A204.1 (cell line): ENCODE data around the gene SCN5A.

Experiments used
- FAIRE-seq: peaks from 2 replicates; lab custom pipeline; 2012; peaks lifted over from hg19 to GRCh38; lab: Jason Lieb, UNC

The SCN5A gene

DNA sequence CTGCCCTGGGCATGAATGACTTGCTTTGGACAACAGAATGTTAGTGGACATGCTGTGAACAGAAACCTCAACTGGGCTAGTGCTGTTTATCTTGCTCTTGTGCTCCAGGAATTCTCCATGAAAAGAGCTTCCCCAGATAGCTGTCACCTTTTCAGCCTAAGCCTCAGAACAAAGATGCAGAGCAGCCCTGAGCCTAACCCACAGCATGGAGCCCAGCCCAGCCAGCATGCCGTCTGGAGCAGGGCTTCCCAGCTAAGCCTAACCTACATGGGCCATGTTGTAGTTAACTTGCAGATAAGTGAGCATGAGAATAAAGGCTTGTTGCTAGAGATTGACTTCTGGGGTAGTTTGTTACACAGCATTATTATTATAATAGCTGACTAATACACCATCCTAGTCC, 48.9 kb downstream of the SCN5A start:
- no peak for FAIRE-seq

- FAIRE-seq = no peak
Observed at GRCh38 chr3:38599886-38600285, 49.6 kb downstream of the SCN5A start.

DNA sequence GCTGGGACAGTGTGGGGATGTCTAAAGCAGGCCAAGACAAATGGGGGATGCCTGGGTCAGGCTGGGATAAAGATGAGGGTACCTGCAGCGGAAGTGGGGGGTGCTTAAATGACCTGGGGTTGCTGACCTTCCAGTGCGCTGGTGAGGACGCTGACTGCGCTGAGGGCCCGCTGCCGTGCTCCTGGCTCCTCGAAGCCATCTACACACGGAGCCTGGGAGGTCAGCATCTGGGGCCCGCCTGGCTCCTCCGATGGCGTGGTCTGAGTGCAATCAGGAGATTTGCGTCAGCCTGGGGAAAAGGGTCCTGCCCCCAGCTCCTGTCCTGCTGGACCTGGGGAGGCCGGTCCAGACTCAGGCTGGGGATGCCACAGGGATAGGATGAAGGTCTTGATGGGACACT, 50.7 kb downstream of the SCN5A start:
- no peak for FAIRE-seq

DNA sequence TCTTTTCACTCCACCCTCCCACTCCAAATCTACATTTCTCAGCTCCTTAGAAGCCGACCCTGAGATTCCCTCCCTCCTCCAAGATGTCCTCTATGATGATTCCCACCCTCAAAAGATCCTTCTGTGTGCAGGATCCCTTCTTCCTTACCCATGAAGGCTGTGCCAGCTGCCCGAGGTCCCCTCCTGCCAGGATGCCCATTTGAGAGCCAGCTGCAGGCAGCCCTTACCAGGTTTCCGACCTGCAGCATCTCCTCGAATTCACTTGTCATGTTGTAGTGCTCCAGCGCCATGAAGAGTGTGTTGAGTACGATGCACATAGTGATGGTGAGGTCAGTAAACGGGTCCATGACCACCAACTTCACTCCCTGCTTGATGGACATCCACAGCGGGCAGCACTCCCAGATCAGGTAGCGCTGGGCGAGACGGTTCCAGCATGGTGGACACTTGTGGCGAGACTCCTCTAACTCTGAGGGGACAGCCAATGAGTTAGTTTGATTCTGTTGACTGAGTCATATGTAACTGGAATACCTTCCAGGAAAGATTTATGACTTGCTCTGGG, 51.9 kb downstream of the SCN5A start:
- FAIRE-seq = no peak

GRCh38 chr3:38595393-38595792, 54.1 kb downstream of the SCN5A start:
- FAIRE-seq = no peak

DNA sequence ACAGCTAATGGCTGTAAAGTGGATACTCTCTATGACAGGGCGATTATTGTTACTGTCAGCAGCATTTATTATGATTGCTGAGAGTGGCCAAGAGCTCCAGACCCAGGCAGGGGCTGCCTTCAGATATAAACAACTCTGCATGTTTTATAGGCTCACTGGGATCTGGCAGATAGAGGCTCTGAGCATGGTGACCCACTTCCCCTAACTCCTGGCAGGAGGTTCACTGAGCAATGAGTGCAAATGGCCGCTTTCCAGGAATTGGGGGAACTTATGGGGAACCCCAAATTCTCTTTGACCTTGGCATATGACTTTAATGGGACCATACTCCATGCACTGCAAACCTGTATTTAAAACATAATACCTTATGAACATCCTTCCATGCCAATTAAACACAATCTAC, 59.0 kb downstream of the SCN5A start:
- no peak for FAIRE-seq

DNA sequence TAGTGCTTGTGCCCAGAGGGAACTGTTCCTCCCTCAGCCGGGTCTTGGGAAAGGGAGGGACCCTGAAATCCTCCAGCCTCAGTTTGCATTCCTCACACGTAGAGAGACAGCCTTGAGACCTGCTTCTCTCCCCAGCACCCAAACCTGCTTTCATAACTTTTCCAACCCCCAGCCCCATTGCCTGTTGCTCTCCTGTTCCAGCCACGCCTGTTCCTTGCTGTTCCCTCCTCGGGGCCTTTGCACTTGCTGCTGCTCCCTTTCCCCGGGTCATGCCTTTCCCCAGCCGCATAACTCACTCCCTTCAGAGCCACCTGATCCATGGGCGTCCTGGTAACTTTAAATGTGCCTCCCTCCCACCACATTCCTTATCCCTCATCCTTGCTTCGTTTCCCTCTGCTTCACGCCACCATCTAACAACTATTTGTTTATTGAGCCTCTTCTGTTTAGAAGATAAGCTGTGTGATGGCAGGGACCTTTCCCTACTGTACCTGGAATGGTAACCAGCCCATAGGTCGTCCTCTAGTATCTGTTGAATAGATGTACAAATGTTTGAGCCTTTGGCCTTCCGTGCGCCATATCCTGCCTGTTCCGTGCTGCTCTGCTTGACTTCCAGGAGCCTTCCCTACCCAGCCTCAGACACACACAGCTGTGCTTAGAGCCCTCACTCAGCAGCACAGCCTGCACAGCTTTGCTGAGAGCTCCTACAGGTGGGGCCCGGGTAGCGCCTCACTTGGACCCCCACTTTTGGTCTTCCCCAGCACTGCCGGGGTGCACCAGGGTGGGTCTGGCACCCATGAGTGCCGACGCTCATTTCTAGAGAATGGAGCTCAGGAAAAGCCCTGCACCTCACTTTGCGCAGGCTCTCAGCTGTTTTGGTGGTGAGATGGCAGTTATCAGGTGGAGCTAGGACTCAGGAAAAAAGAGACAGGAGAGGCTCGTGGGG, 60.2 kb downstream of the SCN5A start:
- FAIRE-seq = no peak

DNA sequence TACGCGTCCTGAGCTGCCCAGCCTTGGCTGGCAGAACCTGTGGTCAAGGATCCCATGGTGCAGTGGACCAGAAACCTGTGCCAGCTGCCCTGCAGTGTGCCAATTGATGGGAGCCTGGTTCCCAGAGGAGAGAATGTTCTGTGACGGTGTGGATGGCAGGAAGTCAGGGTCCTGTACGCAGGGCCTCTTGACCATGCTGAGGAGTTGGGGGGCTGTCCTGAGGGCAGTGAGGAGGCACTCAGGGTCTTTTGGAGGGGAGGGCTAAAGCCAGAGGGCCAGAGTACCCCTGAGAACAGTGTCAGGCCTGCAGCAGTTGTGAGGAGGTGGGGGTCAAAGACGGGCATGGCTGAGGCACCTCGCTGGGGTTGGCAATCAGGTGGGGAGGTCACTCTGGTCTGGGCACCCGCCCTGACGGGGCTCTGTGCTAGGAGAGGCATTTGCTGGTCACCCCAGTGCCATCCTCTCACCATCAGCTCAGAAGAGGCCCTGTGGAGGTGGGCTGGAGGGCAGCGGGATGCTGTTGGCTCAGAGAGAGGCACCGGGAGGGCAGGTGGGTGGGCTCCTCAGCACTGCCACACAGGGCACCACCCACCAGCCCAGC, 61.0 kb downstream of the SCN5A start:
- FAIRE-seq = no peak

- FAIRE-seq = no peak
Observed at GRCh38 chr3:38587548-38588131, 61.8 kb downstream of the SCN5A start.

- FAIRE-seq = no peak
Observed at GRCh38 chr3:38586546-38587520, 62.7 kb downstream of the SCN5A start.

DNA sequence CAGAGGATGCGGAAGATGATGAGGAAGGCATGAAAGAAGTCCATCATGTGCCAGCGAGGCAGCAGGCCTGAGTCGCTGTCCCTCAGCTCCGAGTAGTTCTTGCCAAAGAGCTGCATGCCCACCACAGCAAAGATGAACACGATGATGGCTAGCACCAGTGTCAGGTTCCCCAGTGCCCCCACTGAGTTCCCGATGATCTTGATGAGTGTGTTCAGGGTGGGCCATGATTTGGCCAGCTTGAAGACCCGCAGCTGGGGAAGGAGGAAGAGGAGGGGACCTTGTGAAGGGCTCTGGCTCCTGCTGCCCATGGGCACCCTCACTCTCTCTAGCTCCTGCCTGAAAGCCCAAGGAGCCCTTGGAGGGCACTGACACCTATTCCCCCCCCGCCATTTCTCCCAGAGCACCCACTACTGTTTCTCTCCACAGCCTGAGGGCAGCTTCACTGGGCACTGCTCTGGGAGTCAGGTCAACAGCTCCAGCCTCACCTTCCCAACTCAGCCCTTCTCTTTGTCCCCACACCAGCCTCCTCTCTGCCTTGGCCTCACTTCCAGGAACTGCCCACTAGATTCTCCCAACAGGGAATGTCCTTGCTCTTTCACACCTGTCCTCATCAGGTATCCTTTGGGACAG, 63.6 kb downstream of the SCN5A start:
- no peak for FAIRE-seq

DNA sequence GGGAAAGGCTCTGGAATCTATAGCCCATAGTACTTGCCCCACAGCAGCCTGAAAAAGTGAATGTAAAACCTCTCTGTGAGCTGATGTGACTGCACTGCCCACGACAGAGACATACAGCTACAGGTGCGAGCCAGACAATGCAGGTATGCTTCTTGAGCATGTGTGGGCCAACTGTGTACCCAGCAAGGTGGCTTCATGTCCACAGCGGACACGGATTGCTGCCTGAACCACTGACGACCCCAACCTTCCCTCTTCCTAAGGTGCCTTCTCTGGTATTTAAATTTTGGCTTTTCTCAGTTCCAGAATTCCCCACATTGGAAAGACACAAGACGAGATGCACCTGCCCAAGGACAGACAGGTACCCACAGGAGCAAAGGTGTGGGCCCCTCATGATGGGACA, 65.8 kb downstream of the SCN5A start:
- FAIRE-seq = no peak

DNA sequence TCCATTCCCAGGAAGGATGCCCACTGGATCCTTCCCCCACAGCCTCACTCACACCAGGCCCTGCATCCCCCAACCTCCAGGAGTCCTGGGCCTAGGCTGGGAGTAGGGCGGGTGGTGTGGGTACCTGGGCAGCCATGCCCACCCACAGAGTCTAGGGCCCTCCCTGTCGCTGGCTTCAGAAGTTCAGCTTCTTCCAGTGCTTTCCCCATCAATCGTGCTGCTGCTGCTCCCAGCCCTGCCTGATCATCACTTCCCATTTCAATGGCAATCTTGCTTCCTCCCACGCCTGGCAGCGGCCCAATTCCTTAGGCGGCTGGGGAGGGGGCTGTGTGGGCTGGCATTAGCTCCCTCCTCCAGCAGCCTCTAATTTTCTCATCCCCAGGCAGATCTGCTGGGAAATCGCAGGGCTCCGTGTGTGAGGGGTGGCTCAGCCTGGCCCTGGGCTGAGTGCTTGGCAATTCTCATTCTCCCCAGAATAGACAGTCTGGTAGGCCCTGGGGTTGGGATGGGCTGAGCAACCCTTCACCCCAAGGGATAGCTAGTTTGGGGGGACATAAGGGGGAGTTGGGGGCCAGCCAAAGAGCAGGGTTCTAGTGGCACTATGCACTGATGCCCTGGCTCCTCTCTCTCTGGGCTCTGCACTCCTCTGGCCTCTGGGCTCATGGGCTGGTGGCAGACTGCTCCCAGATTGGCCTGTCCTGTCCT, 66.4 kb downstream of the SCN5A start:
- no peak for FAIRE-seq

- no peak for FAIRE-seq
Observed at GRCh38 chr3:38582316-38582715, 67.2 kb downstream of the SCN5A start.

GRCh38 chr3:38581774-38582173, 67.7 kb downstream of the SCN5A start:
- no peak for FAIRE-seq

DNA sequence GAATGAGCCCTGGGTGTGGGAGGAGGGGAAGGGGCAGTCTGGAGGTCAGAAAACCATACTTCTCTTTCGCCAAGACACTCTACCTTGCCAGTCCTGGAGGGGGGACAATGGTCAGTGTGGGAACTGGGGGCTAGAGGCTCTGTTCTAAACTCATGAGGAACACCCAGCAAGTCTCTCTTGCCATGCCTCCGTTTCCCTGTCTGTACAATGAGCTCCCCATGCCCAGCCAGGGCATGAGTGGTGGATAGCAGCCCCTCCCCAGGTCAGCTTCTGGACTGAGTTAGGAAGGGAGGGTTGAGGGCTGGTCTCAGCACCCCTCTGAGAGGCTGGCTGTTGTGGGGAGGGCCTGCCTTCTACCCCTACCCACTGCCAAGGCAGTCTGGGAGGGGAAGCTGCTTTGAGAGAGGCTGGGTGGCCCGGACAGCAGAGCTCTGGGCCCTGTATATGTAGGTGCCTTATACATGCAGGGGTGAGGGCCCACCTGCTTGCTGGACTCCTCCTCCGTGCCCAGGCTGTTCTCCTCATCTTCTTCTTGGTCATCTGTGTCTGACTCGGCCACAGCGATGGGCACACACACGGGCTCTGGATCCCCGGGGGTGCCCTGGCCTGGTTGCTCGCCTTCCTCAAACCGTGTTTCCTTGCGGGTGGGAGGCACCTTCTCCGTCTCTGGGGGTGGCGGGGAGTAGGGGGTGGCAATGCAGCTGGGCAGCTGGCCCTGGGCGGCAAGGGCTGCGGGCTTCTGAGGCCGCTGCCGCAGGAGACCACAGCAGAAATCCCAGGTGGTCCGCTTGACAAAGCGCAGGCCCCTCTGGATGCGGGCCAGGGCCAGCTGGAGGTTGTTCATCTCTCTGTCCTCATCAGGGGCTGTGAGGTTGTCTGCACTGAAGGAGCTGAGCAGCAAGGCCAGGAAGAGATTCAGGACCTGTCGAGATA, 68.8 kb downstream of the SCN5A start:
- no peak for FAIRE-seq

DNA sequence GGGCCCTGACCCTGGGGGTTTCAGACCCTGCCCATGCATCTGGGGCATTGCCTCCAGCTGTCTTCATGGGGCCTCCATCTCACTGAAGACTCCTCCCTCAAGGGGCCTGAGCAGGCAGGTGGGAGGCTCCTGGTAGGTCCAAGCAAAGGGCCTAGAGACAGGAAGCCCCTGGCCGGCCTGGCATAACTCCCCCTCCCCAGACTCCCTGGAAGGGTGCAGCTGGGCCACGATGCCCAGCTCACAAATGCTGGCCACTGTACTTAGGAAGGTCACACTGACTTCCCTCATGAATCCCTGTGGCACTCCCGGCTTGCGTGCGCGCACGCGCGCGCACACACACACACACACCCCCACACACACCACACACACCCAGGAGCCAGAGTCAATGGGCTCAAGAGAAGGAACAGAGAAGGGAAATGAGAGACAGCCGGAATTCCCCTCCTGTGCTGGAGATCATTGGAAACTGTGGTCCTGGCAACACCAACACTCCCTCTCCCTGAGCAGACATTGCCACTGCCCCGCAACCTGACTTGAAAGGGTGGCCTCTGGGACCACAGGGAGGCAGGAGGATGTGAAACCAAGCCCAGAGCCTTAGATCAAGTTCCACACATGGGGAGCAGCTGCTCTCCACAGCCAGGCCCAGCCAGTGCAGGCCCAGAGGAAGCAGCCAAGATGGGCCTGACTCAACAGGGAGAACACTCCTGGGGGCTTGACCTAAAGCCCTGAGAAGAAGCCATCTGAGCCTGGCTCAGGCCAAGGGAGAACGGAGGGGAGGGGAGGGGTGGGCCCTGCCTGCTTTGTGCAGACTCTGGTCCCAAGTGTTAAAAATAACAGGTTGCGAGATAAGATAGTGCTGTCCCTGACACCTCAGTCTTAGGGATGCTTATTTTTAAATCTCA, 69.7 kb downstream of the SCN5A start:
- no peak for FAIRE-seq

DNA sequence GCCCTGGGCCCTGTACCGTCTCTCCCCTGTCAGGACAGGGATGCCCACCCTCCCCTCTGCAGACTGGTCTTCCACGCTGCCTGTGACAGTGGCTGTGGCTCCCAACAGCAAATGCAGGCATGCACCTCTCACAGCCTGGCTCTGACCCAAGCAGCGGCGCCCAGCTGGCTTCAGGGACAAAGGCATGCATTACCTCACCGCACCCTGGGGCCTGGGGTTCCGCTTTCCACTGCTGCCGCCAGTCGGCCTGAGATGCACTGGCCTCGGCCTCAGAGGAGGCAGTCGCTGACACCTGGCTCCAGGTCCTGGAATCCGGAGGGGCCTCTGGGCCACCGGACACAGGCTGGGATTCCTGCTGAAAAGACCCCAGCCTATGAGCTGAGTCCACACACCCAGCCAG, 70.3 kb downstream of the SCN5A start:
- FAIRE-seq = no peak

DNA sequence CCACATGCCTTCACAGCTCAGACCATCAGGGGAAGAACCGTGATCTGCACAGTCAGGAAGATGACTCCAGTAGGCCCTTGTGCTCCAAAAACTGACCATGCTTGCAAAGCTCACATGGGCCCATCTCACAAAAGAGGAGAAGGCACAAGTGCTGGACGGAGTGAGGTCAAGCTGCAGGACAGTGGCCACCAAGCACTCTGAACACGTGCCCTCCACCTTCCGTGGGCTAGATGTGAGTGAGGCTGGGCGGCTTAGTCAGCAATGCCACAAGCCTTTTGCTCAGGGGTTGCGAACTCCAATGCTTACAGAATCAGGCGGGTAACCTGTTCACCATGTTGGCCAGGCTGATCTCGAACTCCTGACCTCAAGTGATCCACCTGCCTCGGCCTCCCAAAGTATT, 70.9 kb downstream of the SCN5A start:
- no peak for FAIRE-seq
